NCI-H446 (cell line): Measurements from ENCODE around the gene TCP1.
A peak's percentile ranks its signal among the peaks of the same experiment; 100 is the strongest.
"Not testable (repeated sequence)": the region's sequence is repeated elsewhere in the genome, so short reads cannot be mapped to it uniquely, and the experiment has no call there.

Source experiments
- DNase-seq, 2 experiments: peaks; one replicate each; lab custom pipeline; 2025; lab: John Stamatoyannopoulos, UW

Gene TCP1

DNA sequence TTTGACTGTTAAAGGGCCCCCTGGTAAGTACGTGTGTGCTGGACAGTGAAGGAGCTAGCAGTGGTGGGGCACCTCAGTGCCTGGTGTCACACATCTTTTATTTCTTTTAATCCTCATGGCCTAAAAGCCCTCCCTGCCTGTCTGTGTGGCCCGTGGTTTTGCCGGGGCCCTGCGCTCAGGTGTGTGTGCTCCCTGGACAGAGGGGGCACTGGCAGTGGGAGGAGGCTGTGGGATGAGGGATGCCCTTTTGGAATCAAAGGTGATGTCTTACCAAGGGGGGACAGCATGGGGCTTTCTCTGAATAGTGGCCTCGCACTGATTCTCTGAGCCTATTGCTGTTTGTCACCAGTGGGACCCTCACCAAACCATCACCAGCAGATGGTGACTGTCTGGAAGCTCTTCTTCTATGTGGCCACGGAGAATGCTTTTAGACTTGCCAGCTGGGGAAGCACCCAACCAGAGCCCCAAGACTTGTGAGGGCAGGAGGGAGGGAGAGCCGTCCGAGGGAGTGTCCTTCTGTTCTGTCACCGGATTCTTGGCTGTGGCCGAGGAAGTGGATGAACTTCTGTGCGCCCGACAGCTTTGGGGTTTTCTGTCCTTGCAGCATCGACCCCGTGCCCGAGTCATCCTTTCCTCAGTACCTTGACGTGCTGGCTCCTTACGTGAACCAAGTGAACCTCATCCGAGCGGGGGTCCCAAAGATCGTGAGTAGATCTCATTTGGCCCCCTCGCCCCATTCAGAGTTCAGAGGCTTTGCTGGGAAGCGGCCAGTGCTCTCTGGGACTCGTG lies 28.7 kb upstream of the TCP1 start:
- no peak for DNase-seq

DNA sequence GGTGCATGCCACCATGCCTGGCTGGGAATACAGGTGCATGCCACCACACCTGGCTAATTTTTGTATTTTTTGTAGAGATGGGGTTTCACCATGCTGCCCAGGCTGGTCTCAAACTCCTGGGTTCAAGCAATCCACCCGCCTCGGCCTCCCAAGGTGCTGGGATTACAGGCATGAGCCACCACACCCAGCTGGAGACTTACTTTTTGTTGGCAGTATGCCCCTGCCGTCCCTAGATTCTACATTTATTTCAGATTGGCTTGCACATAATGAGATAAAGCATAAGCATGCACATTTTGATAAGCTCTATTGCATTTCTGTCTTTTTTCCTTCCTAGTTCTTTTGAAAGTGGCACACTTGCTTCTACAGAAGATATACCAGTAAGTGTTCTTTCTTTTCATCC lies 27.4 kb upstream of the TCP1 start:
- not testable (repeated sequence) for DNase-seq

GRCh38 chr6:159815410-159815809 lies 26.0 kb upstream of the TCP1 start:
- no peak for DNase-seq

GRCh38 chr6:159813781-159814180 lies 24.4 kb upstream of the TCP1 start:
- no peak for DNase-seq

DNA sequence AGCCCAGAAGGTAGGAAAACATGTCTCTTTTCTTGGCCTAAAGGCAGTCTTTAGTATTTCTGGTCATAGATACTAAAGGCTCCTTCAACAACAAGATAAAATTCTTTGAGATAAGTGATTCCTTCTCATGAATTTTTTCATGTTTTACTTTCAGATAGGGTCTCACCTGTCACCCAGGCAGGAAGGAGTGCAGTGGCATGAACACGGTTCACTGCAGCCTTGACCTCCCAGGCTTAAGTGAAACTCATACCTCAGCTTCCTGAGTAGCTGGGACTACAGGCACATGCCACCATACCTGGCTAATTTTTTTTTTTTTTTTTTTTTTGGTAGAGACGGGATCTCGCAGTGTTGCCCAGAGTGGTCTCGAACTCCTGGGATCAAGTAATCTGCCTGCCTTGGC lies 19.7 kb upstream of the TCP1 start:
- DNase-seq = no peak

DNA sequence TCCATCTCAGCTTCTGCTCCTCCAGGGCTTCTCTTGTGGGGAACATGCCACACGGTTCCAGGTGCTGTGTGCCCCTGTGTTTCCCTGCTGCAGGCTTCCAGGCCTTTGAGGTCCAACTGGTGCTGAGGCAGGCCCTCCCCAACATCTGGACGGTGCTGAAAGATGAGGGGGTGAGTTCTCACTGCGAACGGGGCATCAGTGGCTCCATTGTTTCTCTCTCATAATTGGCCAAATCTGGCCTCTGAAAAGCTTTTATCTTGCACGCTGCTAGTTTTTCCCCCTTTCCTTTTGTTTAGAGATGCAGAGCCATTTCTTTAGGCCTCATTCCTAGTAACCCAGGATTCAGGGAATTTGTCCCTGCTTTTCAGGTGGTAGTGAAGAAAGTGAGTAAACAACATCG lies 19.2 kb upstream of the TCP1 start:
- no peak for DNase-seq

DNA sequence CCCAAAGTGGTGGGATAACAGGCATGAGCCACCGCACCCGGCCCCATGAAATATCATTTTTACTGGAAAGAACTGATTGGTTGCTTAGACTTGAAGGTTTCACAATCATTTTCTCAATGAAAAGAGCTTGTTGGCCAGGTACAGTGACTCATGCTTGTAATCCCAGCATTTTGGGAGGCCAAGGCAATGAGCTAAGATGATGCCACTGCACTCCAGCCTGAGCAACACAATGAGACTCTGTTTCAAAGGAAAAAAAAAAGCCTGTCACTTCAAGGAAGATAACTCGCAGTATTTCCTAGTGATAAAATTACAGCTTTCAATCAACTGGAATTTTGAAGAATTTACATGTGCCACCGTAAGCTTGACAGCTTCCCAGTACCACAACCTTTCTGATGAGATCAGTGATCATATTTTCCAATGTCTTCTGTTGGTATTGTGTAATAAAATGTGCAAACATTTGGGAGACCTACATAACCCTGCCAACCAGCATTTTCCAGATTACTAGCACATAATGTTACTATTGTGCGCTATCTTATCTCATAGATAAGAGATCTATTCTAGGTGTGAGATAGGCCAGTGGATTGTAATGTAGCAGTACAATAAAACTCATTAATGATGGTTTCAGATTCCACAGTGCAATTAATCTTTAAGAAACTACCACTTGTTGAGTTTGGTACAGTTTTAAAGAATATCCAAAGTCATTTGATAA lies 17.9 kb upstream of the TCP1 start:
- no peak for DNase-seq

GRCh38 chr6:159806021-159806458 lies 16.6 kb upstream of the TCP1 start:
- no peak for DNase-seq

DNA sequence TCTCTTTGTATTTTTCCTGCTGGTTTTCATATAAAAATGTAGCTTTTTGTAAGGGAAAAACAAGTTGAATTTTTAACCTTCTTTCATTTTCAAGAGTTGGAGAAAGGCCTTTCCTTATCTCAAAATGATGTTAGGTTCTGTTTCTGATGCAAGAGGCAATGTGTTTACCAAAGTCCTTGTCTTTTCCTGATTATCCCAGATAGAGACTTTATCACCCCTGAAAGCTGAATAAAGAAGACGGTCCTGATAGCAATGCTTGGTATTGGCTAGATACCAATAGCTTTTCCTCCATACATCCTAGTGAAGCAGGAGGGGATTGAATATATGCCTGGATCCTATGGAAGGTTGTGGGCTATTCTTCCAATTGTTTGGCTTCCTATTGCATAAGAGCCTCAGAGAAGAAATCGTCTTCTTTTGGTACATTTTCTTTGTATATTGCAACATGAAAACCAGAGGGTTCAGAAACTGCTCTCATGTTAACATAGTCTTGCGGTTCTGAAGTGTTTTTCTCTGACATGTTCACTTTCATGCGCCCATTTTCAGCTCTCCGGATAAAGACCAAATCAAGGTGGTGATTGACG lies 16.1 kb upstream of the TCP1 start:
- no peak for DNase-seq

GRCh38 chr6:159804504-159804903 lies 15.1 kb upstream of the TCP1 start:
- no peak for DNase-seq

DNA sequence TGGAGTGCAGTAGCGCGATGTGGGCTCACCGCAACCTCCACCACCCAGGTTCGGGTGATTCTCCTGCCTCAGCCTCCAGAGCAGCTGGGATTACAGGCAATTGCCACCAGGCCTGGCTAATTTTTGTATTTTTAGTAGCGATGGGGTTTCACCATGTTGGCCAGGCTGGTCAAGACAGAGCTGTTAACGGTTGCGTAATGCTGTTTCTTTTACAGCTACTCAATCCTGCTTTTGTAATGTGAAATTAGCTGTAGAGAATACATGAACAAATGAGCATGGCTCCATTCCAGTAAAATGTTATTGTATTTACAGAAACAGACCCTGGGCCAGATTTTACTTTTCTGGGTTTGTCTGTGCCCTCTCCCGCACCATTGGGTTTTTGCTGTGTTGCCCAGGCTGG lies 12.5 kb upstream of the TCP1 start:
- DNase-seq = no peak

DNA sequence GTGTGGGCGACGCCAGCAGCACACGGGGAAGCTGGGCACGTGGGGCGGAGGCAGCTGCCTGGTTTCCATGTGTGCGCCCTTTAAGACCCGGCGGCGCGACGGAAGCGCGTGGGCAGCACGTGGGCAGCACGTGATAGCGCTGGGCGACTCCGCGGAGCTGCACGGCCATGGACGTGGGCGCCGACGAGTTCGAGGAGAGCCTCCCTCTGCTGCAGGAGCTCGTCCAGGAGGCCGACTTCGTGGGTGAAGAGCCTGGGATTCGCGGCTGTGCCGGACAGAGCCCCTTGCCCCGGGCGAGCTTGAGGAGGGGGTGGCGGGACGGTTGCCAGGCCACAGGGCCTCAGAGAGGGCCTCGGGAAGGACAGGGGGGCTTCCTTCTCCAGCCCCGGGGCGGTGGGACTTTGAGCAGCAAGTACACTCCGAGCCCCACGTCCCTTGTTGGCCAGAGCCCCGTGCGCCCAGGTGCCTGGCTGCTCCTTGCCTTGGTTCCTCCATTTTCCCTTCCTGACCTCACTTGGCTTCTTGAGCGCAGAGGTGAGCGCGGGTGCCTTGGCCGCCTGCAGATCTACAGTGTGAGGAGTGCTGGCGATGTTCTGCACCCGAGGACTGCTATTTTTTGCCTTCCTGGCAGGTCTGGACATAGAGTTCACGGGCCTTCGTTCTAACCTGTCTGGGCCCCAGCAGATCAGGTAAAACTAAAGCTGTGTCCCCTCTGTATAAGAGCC lies 10.9 kb upstream of the TCP1 start, which contains the start of gene PNLDC1:
Gene PNLDC1 (plus strand): TSS at position 136 of the 725 bp plus-strand sequence. CDS start 32 bp downstream, at position 168.
- no peak for DNase-seq

DNA sequence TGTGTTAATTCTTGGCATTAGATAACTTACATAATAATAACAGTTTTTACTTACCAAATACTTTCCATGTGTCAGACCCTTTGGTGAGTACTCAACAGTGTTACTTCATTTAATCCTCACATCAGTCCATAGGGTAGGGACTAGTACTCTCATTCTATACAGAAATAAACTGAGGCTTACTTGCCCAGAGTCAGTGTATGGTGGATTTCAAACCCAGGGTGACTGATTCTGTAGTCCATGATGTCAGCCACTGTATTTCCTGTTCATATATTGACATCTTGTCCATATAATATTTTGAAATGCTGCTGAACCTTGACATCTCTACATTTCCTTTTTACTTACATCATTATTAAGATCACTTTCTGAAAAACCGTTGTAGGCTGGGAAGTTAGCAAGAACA lies 8.2 kb upstream of the TCP1 start:
- DNase-seq = no peak

DNA sequence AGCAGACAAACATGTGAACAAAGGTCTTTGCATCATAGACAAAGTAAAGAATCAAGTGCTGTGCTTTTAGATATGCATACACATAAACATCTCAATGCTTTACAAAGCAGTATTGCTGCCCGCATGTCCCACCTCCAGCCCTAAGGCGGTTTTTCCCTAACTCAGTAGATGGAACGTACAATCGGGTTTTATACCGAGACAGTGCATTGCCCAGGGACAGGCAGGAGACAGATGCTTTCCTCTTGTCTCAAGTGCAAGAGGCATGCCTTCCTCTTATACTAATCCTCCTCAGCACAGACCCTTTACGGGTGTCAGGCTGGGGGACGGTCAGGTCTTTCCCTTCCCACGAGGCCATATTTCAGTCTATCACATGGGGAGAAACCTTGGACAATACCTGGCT lies 5.6 kb upstream of the TCP1 start:
- not testable (repeated sequence) for DNase-seq

DNA sequence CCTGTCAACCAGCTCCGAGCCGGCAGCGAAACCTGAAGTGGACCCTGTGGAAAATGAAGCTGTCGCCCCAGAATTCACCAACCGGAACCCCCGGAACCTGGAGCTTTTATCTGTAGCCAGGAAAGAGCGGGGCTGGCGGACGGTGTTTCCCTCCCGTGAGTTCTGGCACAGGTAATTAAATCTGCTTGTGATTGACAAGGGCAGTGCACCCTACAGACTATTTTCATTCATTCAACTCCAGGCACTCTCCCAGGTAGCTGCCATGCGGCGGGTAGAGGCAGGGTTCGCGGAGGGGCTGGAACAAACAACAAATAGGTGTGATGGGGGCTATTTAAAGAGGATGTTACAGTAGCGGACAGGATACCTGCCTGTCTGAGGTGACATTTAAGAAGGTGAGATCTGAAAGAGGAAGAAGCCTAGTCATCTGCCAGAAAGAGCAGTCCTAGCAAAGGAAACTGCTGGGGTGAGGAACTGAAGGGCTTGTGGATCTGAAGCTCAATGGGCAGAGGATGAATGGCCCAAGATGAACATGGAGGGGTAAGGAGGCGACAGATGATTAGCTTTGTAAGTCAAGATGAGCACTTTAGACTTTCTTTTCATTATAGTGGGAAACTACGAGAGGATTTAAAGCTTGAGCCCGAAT lies 1.7 kb upstream of the TCP1 start:
- no peak for DNase-seq

- peak; percentile 83 to 95 for DNase-seq
Observed at GRCh38 chr6:159790149-159790955, 950 bp upstream of the TCP1 start, which contains the start of gene MRPL18. Gene MRPL18 (plus strand): TSS chr6:159790467. CDS start chr6:159790588, 121 bp downstream.

DNA sequence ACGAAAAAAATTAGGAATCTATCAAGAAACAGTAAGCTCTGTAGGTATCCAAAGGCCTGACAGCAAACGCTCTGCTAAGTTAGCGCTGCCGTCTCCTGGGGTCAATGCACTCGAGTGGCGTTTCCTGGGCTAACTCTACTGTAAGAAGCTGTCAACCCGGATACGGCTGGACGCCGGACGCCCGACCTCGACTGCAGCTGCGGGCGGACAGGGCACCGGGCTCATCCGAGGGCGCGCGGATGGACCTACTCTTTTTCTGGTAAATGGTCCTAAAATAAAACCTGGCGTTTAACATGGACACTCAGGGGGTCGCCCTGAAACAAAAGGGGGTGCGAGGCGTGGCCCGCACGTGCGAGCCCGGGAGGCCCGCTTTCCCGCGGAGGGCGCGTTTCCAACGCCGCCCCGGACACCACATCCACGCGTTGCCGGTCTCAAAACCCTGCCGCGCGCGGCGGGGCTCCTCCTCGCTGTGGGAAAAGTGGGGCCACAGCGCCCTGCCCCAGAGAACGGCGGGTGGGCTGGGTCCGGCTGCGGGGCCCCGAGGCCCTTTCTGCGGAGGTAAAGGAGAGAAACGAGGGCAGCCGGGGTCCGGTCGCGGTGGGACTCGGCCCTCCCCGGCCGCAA lies 537 bp downstream of the TCP1 start:
- no peak for DNase-seq

DNA sequence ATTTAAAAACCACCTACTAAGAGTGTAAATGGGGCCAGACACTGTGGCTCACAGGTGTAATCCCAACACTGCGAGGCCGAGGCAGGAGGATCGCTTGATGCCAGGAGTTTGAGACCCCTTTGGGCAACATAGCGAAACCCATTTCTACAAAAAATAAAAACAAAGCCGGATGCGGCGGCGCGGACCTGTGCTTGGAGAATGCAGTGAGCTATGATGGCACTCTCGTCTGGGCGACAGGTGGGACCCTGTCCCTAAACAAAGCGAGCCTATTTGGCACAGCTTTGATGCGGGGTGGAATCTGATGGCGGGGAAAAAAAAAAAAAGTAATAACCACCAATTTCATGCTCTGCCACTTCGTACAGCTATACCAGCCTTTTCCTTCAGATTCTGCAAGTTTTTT lies 1.1 kb downstream of the TCP1 start:
- DNase-seq = no peak

DNA sequence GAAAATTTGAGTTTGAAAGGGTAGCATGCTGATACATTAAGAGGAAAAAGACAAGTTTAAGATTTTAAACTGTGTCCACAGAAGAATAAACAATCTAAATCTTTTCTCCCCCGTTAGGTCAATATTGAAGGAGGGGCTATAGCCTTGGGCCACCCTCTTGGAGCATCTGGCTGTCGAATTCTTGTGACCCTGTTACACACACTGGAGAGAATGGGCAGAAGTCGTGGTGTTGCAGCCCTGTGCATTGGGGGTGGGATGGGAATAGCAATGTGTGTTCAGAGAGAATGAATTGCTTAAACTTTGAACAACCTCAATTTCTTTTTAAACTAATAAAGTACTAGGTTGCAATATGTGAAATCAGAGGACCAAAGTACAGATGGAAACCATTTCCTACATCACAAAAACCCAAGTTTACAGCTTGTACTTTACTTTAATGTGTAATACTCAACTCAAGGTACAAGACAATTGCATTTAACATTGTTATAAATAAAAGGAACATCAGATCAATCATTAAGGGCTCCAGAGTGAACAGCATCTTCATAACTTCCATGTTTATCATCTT lies 10.8 kb downstream of the TCP1 start:
- no peak for DNase-seq

DNA sequence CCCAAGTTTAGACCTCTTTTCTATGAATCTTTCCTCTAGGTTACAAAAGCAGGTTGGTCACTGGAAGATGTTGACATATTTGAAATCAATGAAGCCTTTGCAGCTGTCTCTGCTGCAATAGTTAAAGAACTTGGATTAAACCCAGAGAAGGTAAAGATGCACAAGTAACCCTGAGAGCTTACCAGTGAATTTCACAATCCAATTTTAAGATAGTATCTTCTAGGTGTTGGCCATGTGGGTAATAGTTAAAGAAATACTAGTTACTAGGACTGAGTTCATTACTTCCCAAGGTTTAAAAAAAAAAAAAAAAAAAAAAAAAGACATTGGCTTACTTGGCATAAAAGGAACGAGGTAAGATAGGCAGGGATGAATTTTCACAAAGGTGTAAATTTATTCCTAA lies 11.3 kb downstream of the TCP1 start:
- DNase-seq = no peak
